ENCODE results near the gene HSD17B2.
A peak's percentile ranks its signal among the peaks of the same experiment; 100 is the strongest.
"Not testable (repeated sequence)": the region's sequence is repeated elsewhere in the genome, so short reads cannot be mapped to it uniquely, and the experiment has no call there.

HSD17B2 gene

GRCh38 chr16:82034981-82035612 lies at the start of gene HSD17B2:
HSD17B2 (plus strand) TSS chr16:82035253; CDS start chr16:82035425, 172 bp downstream.
- no peak for DNase-seq (ENCODE audit: low read depth in 2 of 2)

GRCh38 chr16:81987121-81987520 lies 47.9 kb upstream of the HSD17B2 start:
- DNase-seq (ENCODE audit: low read depth in 2 of 2) = no peak

DNA sequence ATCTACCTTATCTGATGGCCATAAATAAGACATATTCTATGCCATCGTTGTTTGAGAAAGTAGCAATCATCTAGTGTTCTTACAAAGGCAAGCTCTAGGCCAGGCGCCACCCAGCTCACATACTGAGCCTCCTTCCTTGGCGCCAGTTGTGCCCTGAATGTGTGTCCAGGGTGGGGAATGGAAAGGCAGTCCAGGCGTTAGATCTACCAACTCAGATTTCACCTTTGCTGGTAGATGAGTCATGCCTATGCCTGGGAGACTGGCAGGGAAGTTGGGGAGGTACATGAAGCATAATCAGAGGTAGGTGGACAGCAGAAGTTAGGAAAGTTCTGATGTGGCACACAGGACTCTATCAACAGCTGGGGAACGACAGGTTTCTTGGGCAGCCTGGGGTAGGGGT lies 47.3 kb upstream of the HSD17B2 start:
- DNase-seq (ENCODE audit: low read depth in 2 of 2) = no peak

DNA sequence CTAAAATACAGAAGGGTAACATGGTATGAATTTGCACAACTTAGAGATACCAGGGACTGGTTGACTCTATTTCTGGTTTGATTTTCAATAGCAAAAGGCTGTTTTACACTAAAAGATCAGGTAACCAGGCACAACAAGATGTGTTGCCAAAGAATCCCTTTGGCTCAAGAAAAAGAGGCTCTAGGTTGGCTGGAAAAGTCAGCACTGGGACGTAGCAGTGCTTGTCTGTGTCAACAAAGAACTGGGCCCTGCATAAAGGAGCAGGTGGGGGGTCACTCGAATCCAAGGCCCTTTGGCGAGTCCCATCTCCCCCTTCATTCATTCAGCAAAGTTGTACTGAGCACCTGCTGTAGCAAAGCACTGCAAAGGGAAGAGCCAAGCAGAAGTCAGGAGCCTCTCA lies 42.2 kb upstream of the HSD17B2 start:
- no peak for DNase-seq (ENCODE audit: low read depth in 2 of 2)

DNA sequence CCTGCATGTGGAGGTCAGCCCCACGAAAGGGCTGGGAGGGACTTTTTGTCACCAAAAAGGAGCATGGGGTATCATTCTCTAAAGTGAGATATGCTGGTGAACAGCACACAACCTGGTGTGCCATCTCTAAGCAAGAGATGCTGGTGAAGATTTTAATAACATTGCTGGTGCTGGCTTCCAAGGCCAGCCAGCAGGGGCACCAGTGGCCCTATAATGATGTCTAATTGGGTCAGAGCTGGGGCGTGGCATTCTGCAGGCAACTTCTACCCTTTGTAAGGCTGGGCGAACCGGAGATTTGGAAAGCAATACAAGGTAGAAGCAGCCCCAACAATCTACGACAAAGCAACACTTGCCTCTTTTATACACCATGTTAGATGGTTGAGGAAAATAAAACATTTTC lies 40.6 kb upstream of the HSD17B2 start:
- no peak for DNase-seq (ENCODE audit: low read depth in 2 of 2)

DNA sequence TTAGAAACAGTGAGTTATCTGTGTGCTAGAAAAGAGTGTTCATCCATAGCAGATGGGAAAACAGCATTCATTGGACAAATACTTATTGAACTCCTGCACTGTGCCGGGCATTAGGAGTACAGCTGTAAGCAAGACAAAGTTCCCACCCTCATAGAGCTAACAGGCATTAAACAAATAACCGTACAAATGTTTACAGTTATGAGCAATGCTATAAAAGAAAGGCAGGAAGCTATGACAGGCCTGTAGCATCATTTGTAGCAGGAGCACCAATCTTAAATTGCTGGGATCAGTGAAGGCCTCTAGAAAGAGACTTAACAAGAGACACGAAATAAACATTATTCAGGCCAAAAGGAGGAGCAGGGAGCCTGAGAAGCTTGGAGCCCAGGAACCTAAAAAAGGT lies 39.4 kb upstream of the HSD17B2 start:
- no peak for DNase-seq (ENCODE audit: low read depth in 2 of 2)

DNA sequence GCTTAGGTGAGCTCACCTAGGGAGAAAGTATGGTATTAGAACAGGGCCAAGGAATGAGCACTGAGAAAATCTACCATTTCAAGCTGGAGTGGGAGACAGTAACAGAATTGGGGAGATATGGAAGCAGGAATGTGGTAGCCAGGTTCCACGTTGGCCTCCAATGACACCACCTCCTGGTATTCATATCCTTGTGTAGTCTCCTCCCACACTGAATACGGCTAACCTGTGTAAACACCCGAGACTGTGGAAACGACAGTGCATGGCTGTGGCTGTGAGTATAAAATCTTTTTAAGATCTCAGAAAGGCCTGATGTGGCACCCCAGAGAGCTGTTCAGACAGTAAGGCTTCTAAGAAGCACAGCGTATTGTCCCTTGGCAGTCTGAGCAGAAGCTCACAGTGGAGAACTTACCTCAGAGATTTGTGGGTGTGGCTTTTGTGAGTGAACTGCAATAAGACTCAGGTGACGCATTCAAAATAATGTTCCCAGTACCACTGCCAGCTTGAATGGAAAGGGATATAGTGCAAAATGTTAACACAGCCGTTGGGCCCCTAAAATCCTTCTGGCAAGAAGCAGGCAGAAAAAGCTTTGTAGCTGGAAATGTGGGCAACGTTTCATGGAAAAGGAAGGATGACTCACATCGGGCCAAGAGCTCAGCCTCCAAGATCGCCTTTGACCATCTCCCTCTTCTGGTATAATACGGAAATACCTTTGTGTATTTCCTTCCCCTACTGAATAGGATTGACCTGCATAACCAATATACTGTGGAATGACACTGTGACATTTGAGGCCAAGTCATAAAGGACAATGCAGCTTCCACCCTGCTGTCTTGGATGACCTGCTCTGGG lies 38.2 kb upstream of the HSD17B2 start:
- DNase-seq (ENCODE audit: low read depth in 2 of 2) = no peak

- DNase-seq (ENCODE audit: low read depth in 2 of 2) = no peak
Observed at GRCh38 chr16:81997738-81998137, 37.3 kb upstream of the HSD17B2 start.

DNA sequence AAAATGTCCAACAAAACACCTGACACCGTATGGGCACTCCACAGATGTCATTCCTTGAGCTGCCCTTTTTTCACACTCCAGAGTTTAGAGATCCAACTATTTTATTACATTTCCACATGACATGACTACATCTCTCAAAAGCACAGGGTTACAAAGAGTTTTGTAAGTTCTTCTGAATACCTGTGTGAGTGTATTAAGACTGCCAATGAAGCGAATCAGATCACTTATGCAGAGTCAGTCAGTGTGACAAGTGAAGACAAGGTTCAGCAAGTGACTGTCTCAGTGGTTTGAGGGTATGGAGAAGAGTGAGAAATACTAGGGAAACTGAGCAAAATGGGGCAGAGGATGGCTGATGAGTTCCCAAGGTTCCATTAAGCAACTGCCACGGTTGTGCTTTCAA lies 32.2 kb upstream of the HSD17B2 start:
- DNase-seq (ENCODE audit: low read depth in 2 of 2) = no peak

DNA sequence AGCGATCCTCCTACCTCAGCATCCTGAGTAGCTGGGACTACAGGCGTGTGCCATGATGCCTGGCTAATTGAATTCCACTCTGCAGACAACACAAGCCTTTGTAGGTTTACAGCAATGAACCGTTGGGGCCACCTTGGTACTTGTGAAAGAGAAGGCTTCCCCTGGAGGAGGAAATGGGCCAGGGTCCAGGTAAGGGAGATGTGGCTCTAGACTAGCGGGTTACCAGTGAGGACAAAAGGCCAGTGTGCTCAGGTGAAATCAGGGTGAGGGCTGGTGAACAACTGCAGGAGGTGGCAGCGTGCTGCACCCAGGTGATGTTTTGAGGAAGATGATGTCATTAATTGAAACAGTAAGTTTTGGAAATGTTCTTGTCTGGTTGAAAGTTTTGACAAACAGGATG lies 30.5 kb upstream of the HSD17B2 start:
- no peak for DNase-seq (ENCODE audit: low read depth in 2 of 2)

- no peak for DNase-seq (ENCODE audit: low read depth in 2 of 2)
Observed at GRCh38 chr16:82005027-82005830, 29.8 kb upstream of the HSD17B2 start.

DNA sequence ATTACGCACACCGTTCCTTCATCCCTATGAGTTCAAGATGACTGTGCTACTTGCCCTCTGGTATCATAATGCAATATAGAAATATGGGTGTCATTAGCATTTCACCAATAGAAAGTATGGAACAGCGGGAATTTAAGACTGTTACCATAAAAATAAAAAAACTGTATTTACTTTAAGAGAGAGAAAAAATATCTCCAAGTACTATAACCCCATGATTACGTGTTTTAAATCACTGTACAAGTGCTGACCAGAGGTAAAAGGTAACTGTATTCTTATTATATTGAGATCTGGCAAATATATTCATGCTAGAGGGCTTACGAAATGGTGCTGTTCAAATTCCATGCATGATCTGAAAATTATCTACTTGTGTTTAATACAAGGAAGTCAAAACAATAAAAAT lies 29.0 kb upstream of the HSD17B2 start:
- no peak for DNase-seq (ENCODE audit: low read depth in 2 of 2)

- no peak for DNase-seq (ENCODE audit: low read depth in 2 of 2)
Observed at GRCh38 chr16:82007189-82007588, 27.9 kb upstream of the HSD17B2 start.

DNA sequence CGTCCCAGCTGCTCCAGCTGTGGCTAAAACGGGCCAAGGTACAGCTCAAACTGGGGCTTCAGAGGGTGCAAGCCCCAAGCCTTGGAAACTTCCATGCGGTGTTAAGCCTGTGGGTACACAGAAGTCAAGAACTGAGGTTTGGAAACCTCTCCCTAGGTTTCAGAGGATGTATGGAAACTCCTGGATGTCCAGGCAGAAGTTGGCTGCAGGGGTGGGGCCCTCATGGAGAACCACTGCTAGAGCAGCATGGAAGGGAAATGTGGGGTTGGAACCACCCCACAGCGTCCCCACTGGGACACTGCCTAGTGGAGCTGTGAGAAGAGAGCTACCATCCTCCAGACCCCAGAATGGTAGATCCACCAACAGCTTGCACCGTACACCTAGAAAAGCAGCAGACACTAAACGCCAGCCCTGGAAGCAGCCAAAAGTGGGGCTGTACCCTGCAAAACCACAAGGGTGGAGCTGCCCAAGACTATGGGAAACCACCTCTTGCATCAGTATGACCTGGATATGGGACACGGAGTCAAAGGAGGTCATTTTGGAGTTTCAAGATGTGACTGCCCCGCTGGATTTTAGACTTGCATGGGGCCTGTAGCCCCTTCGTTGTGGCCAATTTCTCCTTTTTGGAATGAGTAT lies 26.0 kb upstream of the HSD17B2 start:
- DNase-seq (ENCODE audit: low read depth in 2 of 2) = no peak

DNA sequence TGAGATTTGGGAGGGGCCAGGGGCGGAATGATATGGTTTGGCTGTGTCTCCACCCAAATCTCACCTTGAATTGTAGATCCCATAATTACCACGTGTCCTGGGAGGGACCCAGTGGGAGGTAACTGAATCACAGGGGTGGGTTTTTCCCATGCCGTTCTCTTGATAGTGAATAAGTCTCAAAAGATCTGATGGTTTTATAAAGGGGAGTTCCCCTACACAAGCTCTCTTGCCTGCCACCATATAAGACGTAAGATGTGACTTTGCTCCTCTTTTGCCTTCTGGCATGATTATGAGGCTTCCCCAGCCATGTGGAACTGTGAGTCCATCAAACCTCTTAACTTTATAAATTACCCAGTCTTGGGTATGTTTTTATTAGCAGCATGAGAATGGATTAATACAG lies 25.3 kb upstream of the HSD17B2 start:
- not testable (repeated sequence) for DNase-seq (ENCODE audit: low read depth in 2 of 2)

- no peak for DNase-seq (ENCODE audit: low read depth in 2 of 2)
Observed at GRCh38 chr16:82010649-82011048, 24.4 kb upstream of the HSD17B2 start.

DNA sequence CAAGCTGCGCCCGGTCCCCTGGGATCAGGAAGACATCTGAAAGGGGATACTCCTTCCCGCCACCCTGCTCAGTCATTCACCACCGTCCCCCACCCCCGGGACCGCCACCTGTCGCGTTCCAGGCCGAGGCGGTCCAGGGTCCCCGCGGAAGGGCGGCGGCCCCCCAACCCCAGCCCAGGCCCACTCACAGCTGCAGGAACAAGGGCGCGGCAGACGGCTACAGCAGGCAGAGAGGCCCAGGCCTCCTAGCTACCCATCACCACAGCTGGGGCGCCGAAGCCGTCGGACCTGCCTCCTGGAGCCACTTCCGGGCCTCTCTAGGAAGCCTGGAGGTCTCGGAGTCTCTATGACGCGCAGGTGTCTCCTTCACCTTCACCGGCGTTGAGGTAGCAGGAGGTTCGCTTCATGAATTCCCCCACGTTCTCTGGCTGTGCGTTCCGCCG lies 23.8 kb upstream of the HSD17B2 start, which contains the start of gene SDR42E1:
Gene SDR42E1 (minus strand): TSS at position 272 of the 443 bp plus-strand sequence. CDS start 10,612 bp downstream, outside the sequence.
- DNase-seq (ENCODE audit: low read depth in 2 of 2) = peak; percentile 48 to 57

DNA sequence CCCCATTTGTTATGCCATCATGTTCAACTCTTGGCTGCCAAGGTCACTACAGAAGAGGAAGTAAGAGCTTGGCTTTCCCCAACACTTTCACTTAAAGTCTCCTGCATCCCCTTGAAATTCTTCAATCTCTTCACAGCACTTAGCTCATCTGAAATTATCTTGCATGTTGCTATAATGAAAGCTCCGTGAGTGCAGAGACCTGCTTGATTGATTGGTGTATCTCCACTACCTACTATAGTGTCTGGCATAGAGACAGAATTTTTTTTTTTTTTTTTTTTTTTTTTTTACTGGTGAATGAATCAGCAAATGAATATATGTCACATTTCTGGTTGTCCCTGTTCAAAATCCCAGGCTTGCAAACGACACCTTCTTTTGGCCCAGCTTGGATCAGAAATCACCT lies 21.9 kb upstream of the HSD17B2 start:
- DNase-seq (ENCODE audit: low read depth in 2 of 2) = no peak

DNA sequence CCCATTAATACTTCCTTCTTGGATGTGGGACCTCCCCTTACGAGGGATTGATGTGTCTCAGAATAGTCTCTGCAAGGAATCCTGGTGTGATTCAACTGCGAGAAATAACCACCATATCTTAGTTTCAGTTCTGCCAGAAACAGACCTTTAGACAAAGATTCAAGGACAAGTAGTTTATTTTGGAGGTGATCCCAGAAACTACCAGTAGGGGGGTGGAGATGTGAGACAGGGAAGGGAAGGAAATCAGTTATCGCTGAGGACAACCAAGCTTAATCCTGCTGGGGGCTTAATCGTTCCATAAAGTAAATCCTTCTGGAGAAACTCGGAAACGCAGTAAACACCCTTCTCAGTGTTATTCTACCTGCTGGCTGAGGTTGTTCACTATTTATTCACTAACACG lies 18.8 kb upstream of the HSD17B2 start:
- DNase-seq (ENCODE audit: low read depth in 2 of 2) = no peak

GRCh38 chr16:82016964-82017363 lies 18.1 kb upstream of the HSD17B2 start:
- no peak for DNase-seq (ENCODE audit: low read depth in 2 of 2)

DNA sequence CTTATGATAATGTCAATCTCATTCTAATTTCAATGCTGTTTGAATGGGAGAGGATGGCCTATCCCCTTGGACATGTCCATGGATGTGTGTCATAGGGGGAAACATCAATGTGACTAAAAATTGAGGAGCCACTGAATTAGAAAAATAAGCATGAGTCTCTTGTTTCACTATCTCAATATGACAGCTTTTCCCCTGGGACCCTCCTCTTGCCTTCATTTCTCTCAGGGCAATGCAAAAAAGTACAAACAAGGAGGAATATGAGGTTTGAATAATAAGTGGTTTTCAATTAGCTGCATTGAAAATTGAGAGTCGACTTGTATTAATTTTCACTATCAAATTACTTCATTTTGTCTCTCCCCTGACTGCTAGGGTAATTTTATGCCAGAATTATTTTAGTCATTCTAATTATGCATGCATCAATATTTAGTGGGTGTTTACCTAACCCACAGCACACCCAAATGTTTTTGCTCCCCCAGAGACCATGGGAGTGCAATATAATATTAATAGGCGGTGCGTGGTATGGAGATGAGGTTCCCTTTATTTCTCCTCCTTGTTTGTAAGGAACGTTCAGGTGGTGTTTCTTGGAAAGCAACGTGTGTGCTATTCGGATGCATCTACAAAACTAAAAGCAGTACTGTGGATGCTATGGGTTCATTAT lies 17.0 kb upstream of the HSD17B2 start:
- DNase-seq (ENCODE audit: low read depth in 2 of 2) = no peak

All from stimulated activated CD4-positive, alpha-beta T cell treated with anti-CD3 and anti-CD28 coated beads, Interleukin-1b, Interleukin-23, amount 100 ng/mL, for 4 hours (primary cell).